ENCODE data around the gene SLC16A11.
"Not testable (repeated sequence)": the region's sequence is repeated elsewhere in the genome, so short reads cannot be mapped to it uniquely, and the experiment has no call there.

The SLC16A11 gene

GRCh38 chr17:7004398-7005253, 39.3 kb downstream of the SLC16A11 start:
- peak; percentile 77 for FAIRE-seq

- no peak for FAIRE-seq
Measured at GRCh38 chr17:7003745-7004144, 40.1 kb downstream of the SLC16A11 start.

- no peak for FAIRE-seq
Measured at GRCh38 chr17:7002288-7003047, 41.4 kb downstream of the SLC16A11 start.

GRCh38 chr17:7001318-7001961, 42.5 kb downstream of the SLC16A11 start:
- no peak for FAIRE-seq

GRCh38 chr17:6998855-6999508, 44.9 kb downstream of the SLC16A11 start:
- no peak for FAIRE-seq

- no peak for FAIRE-seq
Measured at GRCh38 chr17:6997171-6997570, 46.7 kb downstream of the SLC16A11 start.

GRCh38 chr17:6996256-6997011, 47.5 kb downstream of the SLC16A11 start:
- FAIRE-seq: no peak

- no peak for FAIRE-seq
Measured at GRCh38 chr17:6995500-6996255, 48.2 kb downstream of the SLC16A11 start, which contains the start of gene ALOX12. Gene ALOX12 (plus strand): TSS chr17:6996049. CDS start chr17:6996118, 69 bp downstream.

GRCh38 chr17:6994666-6995256, 49.1 kb downstream of the SLC16A11 start:
- no peak for FAIRE-seq

GRCh38 chr17:6994118-6994598, 49.7 kb downstream of the SLC16A11 start:
- no peak for FAIRE-seq

- not testable (repeated sequence) for FAIRE-seq
Measured at GRCh38 chr17:6993613-6994056, 50.3 kb downstream of the SLC16A11 start.
